Measurements from ENCODE around the gene ZNF407.

- TF ChIP-seq CTCF (IDR thresholded peaks at IDR 0.05; ENCODE audit: low read length) (no peak), EZH2 (optimal IDR thresholded peaks at IDR 0.05; ENCODE audit: low read depth, low read length) (no peak), EZH2phosphoT487 (IDR thresholded peaks at IDR 0.05; ENCODE audit: low read length) (no peak)
Measured at GRCh38 chr18:74758995-74759394, 161.3 kb downstream of the ZNF407 start.

Data from MM.1S (cell line).